ENCODE measurements around the gene NRL. TPM values are rescaled to one million over a fixed set of nuclear protein-coding genes. Genes with fewer than 3 reads are reported as not detected.

The NRL gene
- total RNA-seq, 2 experiments from 2014 or later: 4.6 to 7.5 TPM

- intact Hi-C loops (cut with micrococcal nuclease; ENCODE audit: unreplicated experiment): no loop called here
- TF ChIP-seq EZH2phosphoT487 (IDR thresholded peaks at IDR 0.05; ENCODE audit: borderline replicate concordance, low read depth, low read length) (no peak), CTCF (conservative IDR thresholded peaks at IDR 0.05; ENCODE audit: low read length) (no peak)
- Histone ChIP-seq H3K4me1 (ENCODE audit: insufficient read depth, low read length, poor library complexity, severe bottlenecking) (no peaks in the 10 kb centered on the region), H4K20me1 (ENCODE audit: insufficient read depth, low read length) (no peaks in the 10 kb centered on the region), H3K4me2 (ENCODE audit: low read length) (no peak overlapping the region), H3K4me3 (ENCODE audit: low read depth, low read length, poor library complexity, severe bottlenecking) (no peak overlapping the region), H3K9me2 (ENCODE audit: insufficient read depth, low read length) (no peaks in the 10 kb centered on the region), H3K27ac (ENCODE audit: low read depth, low read length, poor library complexity, severe bottlenecking) (no peak overlapping the region), H3K36me3 (ENCODE audit: insufficient read depth, low read length) (no peaks in the 10 kb centered on the region), H3K9me3 (ENCODE audit: low read length) (no peaks in the 10 kb centered on the region), H3K79me2 (ENCODE audit: insufficient read depth, low read depth, low read length) (no peaks in the 10 kb centered on the region), H2AFZ (ENCODE audit: low read length) (no peak overlapping the region)
- no peak for DNase-seq (ENCODE audit: low spot score)
- no TSS peak for BruUV-seq (replicated peaks)
- ChIA-PET CTCF (ENCODE audit: unreplicated experiment) (no interaction called here), POLR2A (interaction anchor here (0.7 kb wide), 1 partner anchor 10 kb away, joined by 3 read pairs; no protein-coding TSS in a partner anchor)
Observed at GRCh38 chr14:24064091-24064795, 50.5 kb downstream of the NRL start.

- intact Hi-C loops (cut with micrococcal nuclease; ENCODE audit: unreplicated experiment): no loop called here
- Histone ChIP-seq H3K79me2 (ENCODE audit: insufficient read depth, low read depth, low read length) (no peaks in the 10 kb centered on the region), H4K20me1 (ENCODE audit: insufficient read depth, low read length) (no peaks in the 10 kb centered on the region), H3K27ac (ENCODE audit: low read depth, low read length, poor library complexity, severe bottlenecking) (no peak overlapping the region), H2AFZ (ENCODE audit: low read length) (no peak overlapping the region), H3K9me2 (ENCODE audit: insufficient read depth, low read length) (no peaks in the 10 kb centered on the region), H3K36me3 (ENCODE audit: insufficient read depth, low read length) (no peaks in the 10 kb centered on the region), H3K4me1 (ENCODE audit: insufficient read depth, low read length, poor library complexity, severe bottlenecking) (no peaks in the 10 kb centered on the region), H3K4me2 (ENCODE audit: low read length) (no peak overlapping the region), H3K9me3 (ENCODE audit: low read length) (no peaks in the 10 kb centered on the region), H3K4me3 (ENCODE audit: low read depth, low read length, poor library complexity, severe bottlenecking) (no peak overlapping the region)
- no peak for DNase-seq (ENCODE audit: low spot score)
- TF ChIP-seq EZH2phosphoT487 (IDR thresholded peaks at IDR 0.05; ENCODE audit: borderline replicate concordance, low read depth, low read length): no peak
- TF ChIP-seq CTCF (conservative IDR thresholded peaks at IDR 0.05; ENCODE audit: low read length): no peak
- no TSS peak for BruUV-seq (replicated peaks)
- ChIA-PET POLR2A (interaction anchor here (0.7 kb wide), 1 partner anchor 9 kb away, joined by 3 read pairs; no protein-coding TSS in a partner anchor), CTCF (ENCODE audit: unreplicated experiment) (no interaction called here)
Observed at GRCh38 chr14:24063263-24063836, 51.4 kb downstream of the NRL start.
